ENCODE data around the gene PRDM4. TPM values are rescaled to one million over a fixed set of nuclear protein-coding genes. Genes with fewer than 3 reads are reported as not detected.

Gene PRDM4
- total RNA-seq, 1 donor from 2014 or later: 54.6 TPM

- Histone ChIP-seq H3K4me3 (ENCODE audit: low read depth, low read length) (no peak overlapping the region), H3K36me3 (ENCODE audit: control insufficient read depth, insufficient read depth, low read length) (peaks cover 4% of the 10 kb centered on the region), H3K27me3 (ENCODE audit: control insufficient read depth, insufficient read depth, low read length) (no peaks in the 10 kb centered on the region)
- no peak for TF ChIP-seq CTCF (IDR thresholded peaks at IDR 0.05; ENCODE audit: insufficient read depth, low read length, poor library complexity, severe bottlenecking)
- no peak for DNase-seq (ENCODE audit: low read depth)
These were observed 12.5 kb downstream of the PRDM4 start for GRCh38 chr12:107748472-107748871.

GRCh38 chr12:107736914-107737313, 24.0 kb downstream of the PRDM4 start:
- Histone ChIP-seq H3K36me3 (ENCODE audit: control insufficient read depth, insufficient read depth, low read length) (peaks cover 1% of the 10 kb centered on the region), H3K4me3 (ENCODE audit: low read depth, low read length) (no peak overlapping the region), H3K27me3 (ENCODE audit: control insufficient read depth, insufficient read depth, low read length) (no peaks in the 10 kb centered on the region)
- TF ChIP-seq CTCF (IDR thresholded peaks at IDR 0.05; ENCODE audit: insufficient read depth, low read length, poor library complexity, severe bottlenecking): no peak
- DNase-seq (ENCODE audit: low read depth): no peak

GRCh38 chr12:107735763-107736162, 25.2 kb downstream of the PRDM4 start:
- no peak for TF ChIP-seq CTCF (IDR thresholded peaks at IDR 0.05; ENCODE audit: insufficient read depth, low read length, poor library complexity, severe bottlenecking)
- H3K36me3 ChIP-seq (ENCODE audit: control insufficient read depth, insufficient read depth, low read length): peaks cover 1% of the 10 kb centered on the region
- DNase-seq (ENCODE audit: low read depth): no peak
- H3K27me3 ChIP-seq (ENCODE audit: control insufficient read depth, insufficient read depth, low read length): no peaks in the 10 kb centered on the region
- H3K4me3 ChIP-seq (ENCODE audit: low read depth, low read length): no peak overlapping the region

- H3K36me3 ChIP-seq (ENCODE audit: control insufficient read depth, insufficient read depth, low read length): peaks cover under 1% of the 10 kb centered on the region
- H3K27me3 ChIP-seq (ENCODE audit: control insufficient read depth, insufficient read depth, low read length): no peaks in the 10 kb centered on the region
- no peak overlapping the region for H3K4me3 ChIP-seq (ENCODE audit: low read depth, low read length)
- TF ChIP-seq CTCF (IDR thresholded peaks at IDR 0.05; ENCODE audit: insufficient read depth, low read length, poor library complexity, severe bottlenecking): no peak
- no peak for DNase-seq (ENCODE audit: low read depth)
These were observed 26.8 kb downstream of the PRDM4 start for GRCh38 chr12:107734139-107734538.

GRCh38 chr12:107732365-107732764, 28.6 kb downstream of the PRDM4 start:
- no peak overlapping the region for H3K4me3 ChIP-seq (ENCODE audit: low read depth, low read length)
- H3K36me3 ChIP-seq (ENCODE audit: control insufficient read depth, insufficient read depth, low read length): no peaks in the 10 kb centered on the region
- no peaks in the 10 kb centered on the region for H3K27me3 ChIP-seq (ENCODE audit: control insufficient read depth, insufficient read depth, low read length)
- no peak for DNase-seq (ENCODE audit: low read depth)
- TF ChIP-seq CTCF (IDR thresholded peaks at IDR 0.05; ENCODE audit: insufficient read depth, low read length, poor library complexity, severe bottlenecking): no peak

GRCh38 chr12:107731366-107731765, 29.6 kb downstream of the PRDM4 start:
- no peak for TF ChIP-seq CTCF (IDR thresholded peaks at IDR 0.05; ENCODE audit: insufficient read depth, low read length, poor library complexity, severe bottlenecking)
- Histone ChIP-seq H3K36me3 (ENCODE audit: control insufficient read depth, insufficient read depth, low read length) (no peaks in the 10 kb centered on the region), H3K4me3 (ENCODE audit: low read depth, low read length) (no peak overlapping the region), H3K27me3 (ENCODE audit: control insufficient read depth, insufficient read depth, low read length) (no peaks in the 10 kb centered on the region)
- peak; percentile 10 for DNase-seq (ENCODE audit: low read depth)

All from kidney epithelial cell (primary cell).